GM23248 (cell line): Measurements from ENCODE around the gene ANGPTL2.

Experiments
- EZH2 ChIP-seq: fragments of 200-600 bp; sonication (generic); IDR thresholded peaks from 2 replicates; pipeline ENCODE4 v1.6.1; 2018; ENCODE audit warnings: antibody characterized with exemption, mild to moderate bottlenecking; ENCODE audit not compliant: insufficient read depth, poor library complexity, severe bottlenecking
- EZH2phosphoT487 ChIP-seq: fragments of 200-600 bp; sonication (generic); IDR thresholded peaks from 2 replicates; pipeline ENCODE4 v1.6.1; 2018; ENCODE audit warnings: antibody characterized with exemption, moderate library complexity, mild to moderate bottlenecking, low read depth; ENCODE audit not compliant: insufficient read depth

GRCh38 chr9:127064335-127064734 is 58.1 kb downstream of the ANGPTL2 start:
- no peak for TF ChIP-seq EZH2
- no peak for TF ChIP-seq EZH2phosphoT487
